Measurements from ENCODE around the gene ACTR1B.

GRCh38 chr2:97664636-97664970, 759 bp upstream of the ACTR1B start:
- TF ChIP-seq EZH2phosphoT487 (IDR thresholded peaks at IDR 0.05; ENCODE audit: low read depth) (no peak), CTCF (IDR thresholded peaks at IDR 0.05; ENCODE audit: low read depth, low read length) (no peak)
